IMR-90 (cell line): Measurements from ENCODE around the gene ABHD17C. TPM values are rescaled to one million over a fixed set of nuclear protein-coding genes. Genes with fewer than 3 reads are reported as not detected.

ENCODE experiments used
- ATAC-seq: fragments of 200-7000 bp; cut with Tn5 transposase; 2 replicates; pipeline ENCODE4 v1.9.1; 2020; ENCODE audit warnings: low read depth, mild to moderate bottlenecking, moderate library complexity
- BruUV-seq: library from RNA; stranded (reverse); fragments of 400-500 nt; replicated peaks from 2 replicates; lab custom pipeline; 2021; lab: Mats Ljungman, UMichigan
- CTCF ChIA-PET: fragments of 300-600 bp; formaldehyde crosslinking; extraction: SDS; loops from one replicate; lab custom pipeline; 2021; ENCODE audit warnings: antibody characterized with exemption; lab: Yijun Ruan, JAX
- POLR2A ChIA-PET: fragments of 300-600 bp; sonication (Branson Sonifier 250); formaldehyde crosslinking; loops from one replicate; lab custom pipeline; 2022; ENCODE audit warnings: antibody characterized with exemption; ENCODE audit not compliant: unreplicated experiment; lab: Charles Lee
- DNase-seq: peaks from one replicate; pipeline ENCODE4 v3.0.0; 2013
- H2AFZ ChIP-seq: replicated peaks from 2 replicates; pipeline ENCODE3; 2013; ENCODE audit warnings: low read length, mild to moderate bottlenecking; ENCODE audit not compliant: poor library complexity
- H2AK5ac ChIP-seq: 2 replicates; pipeline ENCODE4 v1.6.1; 2013; ENCODE audit warnings: low read depth, low read length, inconsistent platforms
- H2AK9ac ChIP-seq: replicated peaks from 2 replicates; pipeline ENCODE3; 2013; ENCODE audit warnings: mild to moderate bottlenecking, low read depth, low read length, moderate library complexity; ENCODE audit not compliant: poor library complexity
- H2BK120ac ChIP-seq: 2 replicates; pipeline ENCODE4 v1.6.1; 2013; ENCODE audit warnings: low read depth, low read length, inconsistent platforms
- H2BK15ac ChIP-seq: 3 replicates; pipeline ENCODE4 v1.6.1; 2013; ENCODE audit warnings: low read depth, low read length, inconsistent platforms
- H2BK20ac ChIP-seq: 2 replicates; pipeline ENCODE4 v1.6.1; 2013; ENCODE audit warnings: low read depth, mild to moderate bottlenecking, inconsistent platforms, low read length, moderate library complexity
- H2BK5ac ChIP-seq: 2 replicates; pipeline ENCODE4 v1.6.1; 2013; ENCODE audit warnings: mild to moderate bottlenecking, low read depth, low read length, inconsistent platforms; ENCODE audit not compliant: poor library complexity, severe bottlenecking
- H3K14ac ChIP-seq: replicated peaks from 2 replicates; pipeline ENCODE4 v1.6.1; 2013; ENCODE audit warnings: low read depth, low read length, inconsistent platforms
- H3K18ac ChIP-seq: 2 replicates; pipeline ENCODE4 v1.6.1; 2013; ENCODE audit warnings: low read depth, low read length, control low read depth
- H3K23ac ChIP-seq: 2 replicates; pipeline ENCODE4 v1.6.1; 2013; ENCODE audit warnings: low read depth, low read length, inconsistent platforms
- H3K27ac ChIP-seq: 2 replicates; pipeline ENCODE4 v1.5.1; 2013; ENCODE audit warnings: mild to moderate bottlenecking, control low read depth, low read length; ENCODE audit not compliant: insufficient read depth
- H3K27me3 ChIP-seq: 2 replicates; pipeline ENCODE4 v1.6.1; 2013; ENCODE audit warnings: low read length; ENCODE audit not compliant: control insufficient read depth, insufficient read depth
- H3K36me3 ChIP-seq: 2 replicates; pipeline ENCODE4 v1.6.1; 2013; ENCODE audit warnings: low read length, mixed read lengths; ENCODE audit not compliant: control insufficient read depth, insufficient read depth
- H3K4ac ChIP-seq: 2 replicates; pipeline ENCODE4 v1.6.1; 2013; ENCODE audit warnings: low read depth, low read length, inconsistent platforms
- H3K4me1 ChIP-seq: 2 replicates; pipeline ENCODE4 v1.6.1; 2013; ENCODE audit warnings: low read length, mixed read lengths; ENCODE audit not compliant: control insufficient read depth, insufficient read depth
- H3K4me2 ChIP-seq: 2 replicates; pipeline ENCODE4 v1.6.1; 2013; ENCODE audit warnings: low read depth, mild to moderate bottlenecking, control low read depth, low read length, moderate library complexity
- H3K4me3 ChIP-seq: 2 replicates; pipeline ENCODE4 v1.5.1; 2013; ENCODE audit warnings: low read depth, mild to moderate bottlenecking, control low read depth, low read length, moderate library complexity; ENCODE audit not compliant: insufficient read depth
- H3K56ac ChIP-seq: 2 replicates; pipeline ENCODE4 v1.6.1; 2013; ENCODE audit warnings: low read length, inconsistent platforms; ENCODE audit not compliant: insufficient read depth; ENCODE audit errors: extremely low read depth
- H3K79me1 ChIP-seq, 2 experiments: 2 replicates each; pipeline ENCODE4 v1.6.1; 2013; ENCODE audit warnings: low read length in 2 of 2, inconsistent platforms in 1 of 2, low read depth in 1 of 2
- H3K9ac ChIP-seq: 2 replicates; pipeline ENCODE4 v1.6.1; 2013; ENCODE audit warnings: low read depth, low read length, control low read depth
- H3K9me1 ChIP-seq: 2 replicates; pipeline ENCODE4 v1.6.1; 2013; ENCODE audit warnings: low read length, inconsistent platforms; ENCODE audit not compliant: insufficient read depth
- H3K9me3 ChIP-seq: 2 replicates; pipeline ENCODE4 v1.6.1; 2013; ENCODE audit warnings: low read length; ENCODE audit not compliant: control insufficient read depth, insufficient read depth
- H4K20me1 ChIP-seq: 2 replicates; pipeline ENCODE4 v1.6.1; 2013; ENCODE audit warnings: low read length, inconsistent platforms; ENCODE audit not compliant: insufficient read depth
- H4K5ac ChIP-seq: 2 replicates; pipeline ENCODE4 v1.6.1; 2013; ENCODE audit warnings: mild to moderate bottlenecking, low read depth, low read length, control low read depth
- H4K8ac ChIP-seq, 2 experiments: 2 replicates each; pipeline ENCODE4 v1.6.1; 2013; ENCODE audit warnings: low read depth in 2 of 2, low read length in 2 of 2, control low read depth in 1 of 2, inconsistent platforms in 1 of 2
- H4K91ac ChIP-seq: 2 replicates; pipeline ENCODE4 v1.6.1; 2013; ENCODE audit warnings: low read depth, low read length, inconsistent platforms; ENCODE audit not compliant: insufficient read depth
- BHLHE40 ChIP-seq: fragments of 150-350 bp; IDR thresholded peaks from 2 replicates; pipeline ENCODE4 v1.6.1; 2016; ENCODE audit warnings: mild to moderate bottlenecking, low read depth, low read length
- CEBPB ChIP-seq: IDR thresholded peaks from 2 replicates; pipeline ENCODE4 v1.6.1; 2012; ENCODE audit warnings: low read depth, low read length, improper control_type of control experiment
- CHD1 ChIP-seq: IDR thresholded peaks from 2 replicates; pipeline ENCODE4 v1.6.1; 2012; ENCODE audit warnings: low read depth, low read length, improper control_type of control experiment
- FOS ChIP-seq: fragments of 150-350 bp; IDR thresholded peaks from 2 replicates; pipeline ENCODE4 v1.6.1; 2016; ENCODE audit warnings: low read depth, low read length
- MAFK ChIP-seq: IDR thresholded peaks from 2 replicates; pipeline ENCODE4 v1.6.1; 2012; ENCODE audit warnings: low read depth, low read length, improper control_type of control experiment
- MAZ ChIP-seq: IDR thresholded peaks from 2 replicates; pipeline ENCODE4 v1.6.1; 2012; ENCODE audit warnings: low read depth, mild to moderate bottlenecking, low read length, improper control_type of control experiment, moderate library complexity, borderline replicate concordance
- NFE2L2 ChIP-seq: fragments of 150-350 bp; IDR thresholded peaks from 2 replicates; pipeline ENCODE4 v1.6.1; 2016; ENCODE audit warnings: low read depth, mild to moderate bottlenecking, low read length
- POLR2A ChIP-seq: IDR thresholded peaks from 2 replicates; pipeline ENCODE4 v1.6.1; 2012; ENCODE audit warnings: mild to moderate bottlenecking, low read depth, low read length
- RAD21 ChIP-seq: IDR thresholded peaks from 2 replicates; pipeline ENCODE4 v1.6.1; 2012; ENCODE audit warnings: low read length, improper control_type of control experiment
- RFX5 ChIP-seq: IDR thresholded peaks from 2 replicates; pipeline ENCODE4 v1.8.0; 2012; ENCODE audit warnings: low read depth, mild to moderate bottlenecking, low read length, moderate library complexity
- SMC3 ChIP-seq: fragments of 150-350 bp; IDR thresholded peaks from 2 replicates; pipeline ENCODE4 v1.6.1; 2016; ENCODE audit warnings: low read depth, mild to moderate bottlenecking, antibody characterized with exemption, low read length, moderate library complexity
- USF2 ChIP-seq: fragments of 150-350 bp; IDR thresholded peaks from 2 replicates; pipeline ENCODE4 v1.6.1; 2017; ENCODE audit warnings: mild to moderate bottlenecking, antibody characterized with exemption, low read length, low read depth
- WGBS, 2 experiments: methylation state at CpG; one replicate each; pipeline versions ENCODE4 v1.1.5 to v1.1.7; 2013; ENCODE audit warnings: missing lambda C conversion rate in 2 of 2; ENCODE audit not compliant: insufficient read length in 1 of 2; ENCODE audit errors: extremely low coverage in 2 of 2; 5-methylcytosine and 5-hydroxymethylcytosine counted together
- dilution Hi-C: fragments of 300-500 bp; cut with HindIII; formaldehyde crosslinking; loops from one replicate; pipeline ENCODE4 v1.14.3; 2018; ENCODE audit warnings: low sequenced_read_pairs; ENCODE audit not compliant: unreplicated experiment
- in situ Hi-C: fragments of 300-500 bp; cut with MboI; formaldehyde crosslinking; loops from 3 replicates; pipeline ENCODE4 v1.14.3; 2019; ENCODE audit warnings: low sequenced_read_pairs, inconsistent platforms, mixed read lengths
- intact Hi-C: fragments of 100-400 bp; cut with micrococcal nuclease; formaldehyde crosslinking; loops from 2 replicates; pipeline ENCODE4 v1.10.0; 2022
- polyA plus RNA-seq, 3 experiments: library from polyadenylated mRNA; depleted of rRNA; stranded (reverse); fragments of >200 nt; gene quantifications; 2 replicates each; pipeline ENCODE4 v1.2.3, GENCODE V29; 2012; ENCODE audit warnings: low replicate concordance in 1 of 3
- total RNA-seq: library from RNA; depleted of rRNA; stranded (reverse); fragments of >200 nt; gene quantifications from 2 replicates; pipeline ENCODE4 v1.2.3, GENCODE V29; 2012
- TF ChIP-seq, protein P1 (sequence below): conservative IDR thresholded peaks from 2 replicates; pipeline ENCODE4 v1.5.1; 2012; ENCODE audit warnings: mild to moderate bottlenecking, low read depth, low read length, improper control_type of control experiment
- TF ChIP-seq, protein P2 (sequence below): fragments of 150-350 bp; IDR thresholded peaks from 2 replicates; pipeline ENCODE4 v1.6.1; 2016; ENCODE audit warnings: low read depth, mild to moderate bottlenecking, low read length, moderate library complexity, borderline replicate concordance

The ABHD17C gene
- total and polyA plus RNA-seq, 2 of the 4 experiments (the other 2 are of a cell fraction), result 5.4 to 10.3 TPM

- H2BK5ac ChIP-seq, result no peak overlapping the region
- no peak overlapping the region for H3K23ac ChIP-seq
- H3K4me1 ChIP-seq, result peaks cover 2% of the 10 kb centered on the region; the same call in 1 of the 2 replicates
- WGBS, 2 experiments, result 75% methylated on average over 2 of the region's 7 CpGs; no CpG with 5 or more reads in 1 of the 2 experiments
- intact Hi-C loops, result loop anchor here (10.0 kb wide), 2 partner anchors 285 to 455 kb away; no protein-coding TSS in a partner anchor
- H3K4ac ChIP-seq, result no peak overlapping the region
- in situ Hi-C loops, result no loop called here
- no peak overlapping the region for H3K4me3 ChIP-seq
- no peak overlapping the region for H2BK20ac ChIP-seq
- no peak overlapping the region; the same call in 1 of the 2 replicates for H2AK5ac ChIP-seq
- H2BK15ac ChIP-seq, result no peak overlapping the region
- H4K20me1 ChIP-seq, result no peaks in the 10 kb centered on the region
- no peaks in the 10 kb centered on the region for H3K36me3 ChIP-seq
- dilution Hi-C loops, result no loop called here
- no peak overlapping the region for H4K8ac ChIP-seq
- no peak overlapping the region for H3K27ac ChIP-seq
- ChIA-PET CTCF (no interaction called here), POLR2A (no interaction called here)
- H4K91ac ChIP-seq, result no peak overlapping the region
- H3K9me1 ChIP-seq, result no peaks in the 10 kb centered on the region
- H2AK9ac ChIP-seq, result no peak overlapping the region
- H3K27me3 ChIP-seq, result no peaks in the 10 kb centered on the region
- H3K14ac ChIP-seq, result no peak overlapping the region
- DNase-seq (no peak), ATAC-seq (no peak)
- H3K9ac ChIP-seq, result no peak overlapping the region
- no TSS peak for BruUV-seq
- no peaks in the 10 kb centered on the region for H3K79me1 ChIP-seq
- no peak for TF ChIP-seq NFE2L2
- TF ChIP-seq MAZ, result no peak
- no peak for TF ChIP-seq SMC3
- no peak for TF ChIP-seq BHLHE40
- no peak for TF ChIP-seq CEBPB
- no peak for TF ChIP-seq CHD1
- no peak for TF ChIP-seq MAFK
- TF ChIP-seq USF2, result no peak
- TF ChIP-seq POLR2A, result no peak
- TF ChIP-seq RAD21, result no peak
- TF ChIP-seq, protein P1, sequence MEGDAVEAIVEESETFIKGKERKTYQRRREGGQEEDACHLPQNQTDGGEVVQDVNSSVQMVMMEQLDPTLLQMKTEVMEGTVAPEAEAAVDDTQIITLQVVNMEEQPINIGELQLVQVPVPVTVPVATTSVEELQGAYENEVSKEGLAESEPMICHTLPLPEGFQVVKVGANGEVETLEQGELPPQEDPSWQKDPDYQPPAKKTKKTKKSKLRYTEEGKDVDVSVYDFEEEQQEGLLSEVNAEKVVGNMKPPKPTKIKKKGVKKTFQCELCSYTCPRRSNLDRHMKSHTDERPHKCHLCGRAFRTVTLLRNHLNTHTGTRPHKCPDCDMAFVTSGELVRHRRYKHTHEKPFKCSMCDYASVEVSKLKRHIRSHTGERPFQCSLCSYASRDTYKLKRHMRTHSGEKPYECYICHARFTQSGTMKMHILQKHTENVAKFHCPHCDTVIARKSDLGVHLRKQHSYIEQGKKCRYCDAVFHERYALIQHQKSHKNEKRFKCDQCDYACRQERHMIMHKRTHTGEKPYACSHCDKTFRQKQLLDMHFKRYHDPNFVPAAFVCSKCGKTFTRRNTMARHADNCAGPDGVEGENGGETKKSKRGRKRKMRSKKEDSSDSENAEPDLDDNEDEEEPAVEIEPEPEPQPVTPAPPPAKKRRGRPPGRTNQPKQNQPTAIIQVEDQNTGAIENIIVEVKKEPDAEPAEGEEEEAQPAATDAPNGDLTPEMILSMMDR, result no peak
- TF ChIP-seq, protein P2, sequence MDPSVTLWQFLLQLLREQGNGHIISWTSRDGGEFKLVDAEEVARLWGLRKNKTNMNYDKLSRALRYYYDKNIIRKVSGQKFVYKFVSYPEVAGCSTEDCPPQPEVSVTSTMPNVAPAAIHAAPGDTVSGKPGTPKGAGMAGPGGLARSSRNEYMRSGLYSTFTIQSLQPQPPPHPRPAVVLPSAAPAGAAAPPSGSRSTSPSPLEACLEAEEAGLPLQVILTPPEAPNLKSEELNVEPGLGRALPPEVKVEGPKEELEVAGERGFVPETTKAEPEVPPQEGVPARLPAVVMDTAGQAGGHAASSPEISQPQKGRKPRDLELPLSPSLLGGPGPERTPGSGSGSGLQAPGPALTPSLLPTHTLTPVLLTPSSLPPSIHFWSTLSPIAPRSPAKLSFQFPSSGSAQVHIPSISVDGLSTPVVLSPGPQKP, result no peak
- TF ChIP-seq RFX5, result no peak
- no peak for TF ChIP-seq FOS
- no peaks in the 10 kb centered on the region for H3K9me3 ChIP-seq
- H3K18ac ChIP-seq, result no peak overlapping the region
- H3K4me2 ChIP-seq, result no peak overlapping the region
- no peak overlapping the region for H4K5ac ChIP-seq
- no peak overlapping the region for H3K56ac ChIP-seq
- no peak overlapping the region for H2BK120ac ChIP-seq
- H2AFZ ChIP-seq, result no peak overlapping the region
These were observed 75.0 kb downstream of the ABHD17C start for GRCh38 chr15:80769829-80770705.
